GM18951 (cell line): ENCODE results near the gene DYNC2H1.

Experiments
- POLR2A ChIP-seq: IDR thresholded peaks from 4 replicates; pipeline ENCODE4 v1.6.1; 2011; ENCODE audit warnings: mild to moderate bottlenecking; ENCODE audit not compliant: insufficient read length, insufficient read depth; ENCODE audit errors: extremely low read depth
- in situ Hi-C: fragments of 300-500 bp; cut with MboI; formaldehyde crosslinking; loops from one replicate; pipeline ENCODE4 v1.12.0; 2022; ENCODE audit warnings: low sequenced_read_pairs, mixed read lengths, inconsistent platforms; ENCODE audit not compliant: unreplicated experiment

The DYNC2H1 gene

GRCh38 chr11:103272876-103273275 is 163.7 kb downstream of the DYNC2H1 start:
- TF ChIP-seq POLR2A: no peak
- in situ Hi-C loops: no loop called here

- in situ Hi-C loops: no loop called here
- TF ChIP-seq POLR2A: no peak
Measured at GRCh38 chr11:103274025-103274424, 164.8 kb downstream of the DYNC2H1 start.

- no peak for TF ChIP-seq POLR2A
- in situ Hi-C loops: no loop called here
Measured at GRCh38 chr11:103279821-103280220, 170.6 kb downstream of the DYNC2H1 start.

- no peak for TF ChIP-seq POLR2A
- in situ Hi-C loops: no loop called here
Measured at GRCh38 chr11:103281301-103281700, 172.1 kb downstream of the DYNC2H1 start.

- in situ Hi-C loops: no loop called here
- TF ChIP-seq POLR2A: no peak
Measured at GRCh38 chr11:103284260-103284659, 175.0 kb downstream of the DYNC2H1 start.

GRCh38 chr11:103294516-103294915 is 185.3 kb downstream of the DYNC2H1 start:
- in situ Hi-C loops: no loop called here

GRCh38 chr11:103295704-103296103 is 186.5 kb downstream of the DYNC2H1 start:
- no peak for TF ChIP-seq POLR2A
- in situ Hi-C loops: no loop called here

More at GRCh38 chr11:103294516-103294915, 185.3 kb downstream of the DYNC2H1 start:
- TF ChIP-seq POLR2A: no peak

GRCh38 chr11:103297900-103298299 is 188.7 kb downstream of the DYNC2H1 start:
- TF ChIP-seq POLR2A: no peak
- in situ Hi-C loops: no loop called here

- in situ Hi-C loops: no loop called here
- TF ChIP-seq POLR2A: no peak
Measured at GRCh38 chr11:103315248-103315647, 206.0 kb downstream of the DYNC2H1 start.

GRCh38 chr11:103317118-103317517 is 207.9 kb downstream of the DYNC2H1 start:
- TF ChIP-seq POLR2A: no peak
- in situ Hi-C loops: no loop called here

GRCh38 chr11:103322821-103323220 is 213.6 kb downstream of the DYNC2H1 start:
- no peak for TF ChIP-seq POLR2A
- in situ Hi-C loops: no loop called here

GRCh38 chr11:103325686-103326069 is 216.5 kb downstream of the DYNC2H1 start:
- TF ChIP-seq POLR2A: no peak
- in situ Hi-C loops: no loop called here

GRCh38 chr11:103326070-103326794 is 217.0 kb downstream of the DYNC2H1 start:
- in situ Hi-C loops: no loop called here
- TF ChIP-seq POLR2A: no peak

GRCh38 chr11:103327721-103328120 is 218.5 kb downstream of the DYNC2H1 start:
- in situ Hi-C loops: no loop called here
- no peak for TF ChIP-seq POLR2A
